ENCODE results near the gene UBE2E1.
A peak's percentile ranks its signal among the peaks of the same experiment; 100 is the strongest.

UBE2E1 gene

DNA sequence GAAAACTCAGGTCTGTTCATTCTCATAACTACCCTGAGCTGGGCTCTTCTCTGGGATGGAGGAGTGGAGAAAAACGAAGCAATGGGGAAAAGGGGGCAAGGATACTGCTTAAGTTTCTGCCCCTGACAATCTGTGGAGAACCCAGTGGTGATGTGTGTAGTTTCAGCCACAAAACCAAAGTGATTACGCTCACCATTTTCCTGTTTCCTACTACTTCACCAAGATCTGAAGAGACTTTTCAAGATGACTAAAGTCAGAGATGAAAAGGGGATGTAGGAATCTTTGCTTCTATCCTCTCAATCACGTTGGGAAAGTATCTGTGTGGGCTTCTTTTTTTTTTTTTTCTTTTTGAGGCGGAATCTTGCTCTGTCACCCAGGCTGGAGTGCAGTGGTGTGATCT, 8.3 kb upstream of the UBE2E1 start:
- DNase-seq: no peak

DNA sequence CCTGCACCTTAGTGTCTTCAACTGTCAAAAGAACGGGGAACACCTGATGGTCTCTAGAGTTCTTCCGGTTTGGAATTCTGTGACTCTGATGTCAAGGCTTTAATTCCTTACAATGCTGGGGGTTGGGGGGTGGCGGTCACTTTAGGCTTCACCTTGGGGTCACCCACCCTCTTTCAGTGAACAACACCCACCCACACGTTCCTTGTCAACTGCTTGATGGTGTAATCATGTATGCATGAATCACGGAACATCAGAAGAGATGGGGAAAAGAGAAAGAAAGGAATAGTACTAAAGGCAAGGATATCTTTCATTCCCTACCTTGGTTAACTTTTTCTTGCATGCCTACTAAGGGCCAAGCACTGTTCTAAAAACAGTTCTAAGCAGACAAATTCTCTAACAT, 7.3 kb upstream of the UBE2E1 start:
- no peak for DNase-seq

DNA sequence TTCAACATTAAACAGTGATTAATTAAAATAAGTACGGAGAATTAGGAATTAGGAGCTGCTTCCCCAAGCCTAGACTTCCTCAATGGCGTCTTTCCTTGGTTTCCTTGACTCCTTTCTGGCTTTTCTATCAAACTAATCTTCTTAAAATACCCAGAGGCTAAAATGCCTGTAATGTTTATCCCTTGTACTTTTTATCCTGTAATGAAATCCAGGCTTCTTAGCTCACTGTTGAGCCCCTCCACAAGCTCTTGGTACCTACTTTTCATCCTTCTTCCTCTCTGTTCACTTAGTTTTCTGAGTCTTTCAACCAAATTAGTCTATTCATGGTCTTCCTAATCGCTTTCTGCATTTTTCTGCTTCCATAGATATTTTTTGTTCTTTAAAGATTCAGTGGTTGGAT, 6.9 kb upstream of the UBE2E1 start:
- DNase-seq: no peak

DNA sequence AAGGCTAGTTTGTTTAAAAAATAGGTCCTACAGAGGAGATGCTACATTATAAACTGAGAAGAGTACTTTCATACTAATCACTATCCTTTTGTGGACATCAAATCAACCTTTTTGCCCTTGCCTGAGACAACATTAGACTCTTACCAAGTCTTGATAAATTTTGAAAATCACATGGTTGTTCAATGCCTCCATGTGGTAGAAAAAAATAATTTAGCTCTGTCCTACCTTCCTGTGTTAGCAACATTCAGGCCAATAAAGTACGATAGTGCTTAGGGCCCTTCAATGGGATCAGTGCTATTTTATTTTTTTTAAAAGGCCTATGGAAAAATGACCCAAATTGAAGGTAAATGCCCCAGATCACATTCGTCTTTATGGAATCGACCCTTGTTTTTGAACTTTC, 5.0 kb upstream of the UBE2E1 start:
- DNase-seq: peak in 1 of 2 experiments; percentile 8

DNA sequence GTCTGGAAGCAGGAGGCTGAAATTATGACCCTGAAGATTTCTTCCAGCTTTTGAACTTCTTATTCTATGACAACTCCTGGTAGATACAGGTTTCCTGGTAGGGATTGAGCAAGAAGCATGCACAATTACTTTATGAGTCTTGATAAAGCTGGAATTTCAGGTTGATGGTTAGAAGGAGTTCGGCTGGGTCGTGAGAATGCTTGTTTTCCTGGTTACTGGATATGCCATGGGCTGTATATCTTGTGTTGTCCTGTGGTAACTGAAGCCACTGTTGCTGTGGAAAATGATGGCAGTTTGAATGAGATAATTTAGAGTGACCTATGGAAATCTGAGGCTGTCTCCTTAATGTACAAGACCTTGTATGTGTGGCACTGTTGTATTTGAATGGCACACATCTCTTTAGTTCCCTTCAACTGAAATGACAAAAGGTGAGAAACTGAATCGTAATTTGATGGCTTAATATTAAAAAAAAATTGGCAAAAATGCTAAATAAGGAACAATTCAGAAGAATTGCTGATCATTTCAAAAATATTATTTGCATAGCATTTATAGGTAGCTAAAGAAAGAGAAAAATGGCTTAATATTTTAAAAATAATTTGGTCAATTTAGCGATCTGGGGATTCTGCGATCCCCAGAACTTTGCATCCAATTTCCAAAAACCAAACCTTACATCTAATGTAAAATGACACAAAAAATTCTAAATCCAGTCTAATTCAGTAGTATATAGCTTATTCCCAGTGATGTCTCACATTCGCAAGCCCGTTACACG, 1.1 kb upstream of the UBE2E1 start:
- peak; percentile 62 to 75 for DNase-seq

DNA sequence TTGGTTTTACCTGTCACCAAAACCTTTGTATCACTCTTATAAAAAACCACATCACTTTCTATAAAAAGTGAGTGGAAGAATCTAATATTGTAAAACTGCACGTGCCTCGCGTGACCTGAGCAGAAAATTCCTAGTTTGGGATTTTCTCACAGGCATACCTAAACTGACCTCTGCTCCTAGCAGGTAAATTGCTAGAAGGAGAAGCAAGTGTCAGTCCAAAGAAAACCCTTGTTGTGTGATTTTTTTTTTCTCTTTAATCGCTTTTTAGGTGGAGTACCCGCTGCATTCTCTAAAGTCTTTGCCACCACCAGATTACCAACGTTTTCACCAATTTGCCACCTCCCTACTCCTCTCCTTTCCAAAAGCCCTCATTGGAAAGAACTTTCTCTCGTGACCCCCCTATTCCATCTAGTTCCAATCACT, 534 bp upstream of the UBE2E1 start:
- DNase-seq: peak; percentile 17 to 38

DNA sequence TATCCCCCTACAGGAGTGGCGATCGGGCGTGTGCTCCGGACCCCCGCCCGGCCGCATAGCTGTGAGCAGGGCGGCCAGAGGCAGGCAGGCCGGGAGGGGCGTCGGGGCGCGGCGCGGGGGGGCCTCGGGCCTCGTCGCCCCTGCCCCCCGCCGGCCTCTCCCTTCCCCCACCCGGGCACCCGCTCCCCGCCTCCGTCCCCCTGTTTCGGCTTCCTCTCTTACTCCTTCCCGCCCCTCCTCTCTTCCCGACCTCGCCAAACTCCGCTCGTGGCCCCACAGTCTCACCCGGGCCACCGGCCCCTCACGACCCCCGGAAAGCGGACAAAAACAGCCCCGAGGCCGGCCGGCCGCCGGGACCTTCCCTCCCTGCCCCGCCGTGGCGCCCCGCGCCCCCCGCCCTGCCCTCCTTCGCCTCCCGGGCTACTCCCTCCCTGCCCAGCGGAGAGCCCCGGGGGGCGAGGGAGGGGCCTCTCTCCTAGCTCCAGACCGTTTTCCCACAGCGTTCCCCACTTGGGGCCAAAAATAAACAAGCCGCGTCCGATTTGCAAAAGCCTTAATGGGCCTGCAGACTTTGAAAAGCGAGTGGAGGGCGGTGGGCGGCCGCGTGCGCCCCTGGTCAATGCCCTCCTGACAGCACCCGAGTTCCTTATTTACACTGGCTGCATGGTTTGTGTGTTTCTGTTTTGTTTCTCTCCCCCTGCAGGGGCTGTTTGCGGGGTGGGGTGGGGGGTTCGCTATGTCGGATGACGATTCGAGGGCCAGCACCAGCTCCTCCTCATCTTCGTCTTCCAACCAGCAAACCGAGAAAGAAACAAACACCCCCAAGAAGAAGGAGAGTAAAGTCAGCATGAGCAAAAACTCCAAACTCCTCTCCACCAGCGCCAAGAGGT, 1.0 kb downstream of the UBE2E1 start:
- peak in 1 of 2 experiments; percentile 69 for DNase-seq

DNA sequence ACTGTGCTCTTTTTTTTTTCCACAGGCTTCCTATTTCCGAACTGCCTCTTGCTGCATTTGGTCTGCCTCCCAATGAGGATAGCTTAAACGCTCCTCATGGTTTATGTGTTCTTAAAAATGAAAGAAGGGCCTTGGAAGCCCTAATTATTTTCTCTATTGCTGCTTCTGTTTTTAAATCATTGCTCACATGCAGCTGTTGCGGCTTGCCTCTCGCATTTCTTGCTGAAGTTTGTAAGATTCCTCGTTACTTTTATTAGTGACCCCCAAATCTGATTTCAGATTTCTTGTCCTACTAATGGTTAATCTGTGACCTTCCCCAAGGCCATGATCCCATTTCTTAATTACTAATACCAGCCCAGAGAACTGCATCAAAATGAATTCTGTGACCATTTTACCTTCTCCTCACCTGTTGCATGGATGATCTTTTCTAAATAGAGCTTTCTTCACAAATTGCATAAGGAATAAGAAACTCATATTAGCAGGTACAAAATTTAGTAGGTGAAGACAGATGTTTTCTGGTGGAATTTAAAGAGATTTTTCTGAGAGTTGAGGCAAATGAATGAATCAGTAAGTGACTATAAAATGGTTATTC, 1.8 kb downstream of the UBE2E1 start:
- peak in 1 of 2 experiments; percentile 2 for DNase-seq

DNA sequence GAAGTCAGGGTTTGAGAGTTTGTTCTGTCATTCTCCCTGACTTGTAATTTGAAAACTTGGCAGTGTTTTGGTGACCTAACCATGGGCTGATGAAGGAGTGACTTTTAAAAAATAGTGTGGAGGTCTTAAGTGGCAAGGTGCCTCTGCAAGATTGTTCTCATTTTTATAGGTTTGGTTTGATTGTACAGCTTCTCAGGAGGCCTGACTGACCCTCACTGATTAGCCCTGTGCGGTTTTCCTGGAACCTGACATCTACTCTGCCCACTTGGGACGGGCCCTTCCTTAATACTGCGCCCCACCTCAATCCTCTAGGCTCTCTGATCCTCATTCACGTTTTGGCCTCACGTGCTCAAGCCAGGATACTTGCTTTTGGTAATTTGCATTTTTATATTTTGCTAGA, 2.8 kb downstream of the UBE2E1 start:
- peak in 1 of 2 experiments; percentile 30 for DNase-seq

DNA sequence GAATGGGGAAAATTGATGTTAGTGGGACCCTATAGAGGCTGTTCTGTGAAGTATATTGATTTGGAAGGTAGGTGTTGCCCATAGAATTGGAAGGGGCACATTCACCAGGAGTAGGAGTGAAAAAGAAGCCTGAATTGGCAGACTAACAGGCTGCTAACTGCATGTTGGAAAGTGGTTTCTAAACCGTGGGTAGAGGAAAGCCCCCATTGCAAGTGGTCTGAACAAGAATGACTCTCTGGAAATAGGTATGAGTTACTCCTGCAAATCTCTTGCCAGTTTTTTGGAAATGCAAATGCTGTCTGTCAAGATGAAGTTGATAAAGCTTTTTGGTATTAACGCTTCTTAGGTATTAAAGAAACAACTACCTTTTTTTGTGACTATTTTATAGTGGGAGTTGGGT, 3.5 kb downstream of the UBE2E1 start:
- DNase-seq: no peak

DNA sequence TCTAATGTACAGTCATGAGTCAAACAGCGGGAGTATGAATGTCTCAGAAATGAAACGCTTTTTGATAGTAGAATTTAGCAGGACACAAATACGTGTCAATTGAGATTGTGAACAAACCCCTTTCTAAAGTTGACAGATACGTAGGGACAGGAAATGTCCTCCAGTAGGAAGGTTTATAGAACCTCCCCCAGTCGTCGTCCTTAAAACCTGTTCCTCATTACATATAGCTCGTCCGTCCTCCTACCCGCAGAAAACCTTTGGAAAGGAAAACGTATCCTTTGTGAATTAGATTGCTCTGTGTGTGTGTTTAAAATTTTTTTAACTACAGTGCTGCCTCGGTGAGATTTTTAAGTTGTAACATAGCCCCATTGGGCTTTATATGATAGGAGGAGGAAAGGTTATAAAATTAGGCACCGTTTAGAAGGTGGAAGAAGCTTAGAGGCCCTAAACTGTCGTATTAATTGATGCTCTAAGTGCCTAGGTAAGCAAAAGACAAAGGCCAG, 4.1 kb downstream of the UBE2E1 start:
- peak in 1 of 2 experiments; percentile 36 for DNase-seq

DNA sequence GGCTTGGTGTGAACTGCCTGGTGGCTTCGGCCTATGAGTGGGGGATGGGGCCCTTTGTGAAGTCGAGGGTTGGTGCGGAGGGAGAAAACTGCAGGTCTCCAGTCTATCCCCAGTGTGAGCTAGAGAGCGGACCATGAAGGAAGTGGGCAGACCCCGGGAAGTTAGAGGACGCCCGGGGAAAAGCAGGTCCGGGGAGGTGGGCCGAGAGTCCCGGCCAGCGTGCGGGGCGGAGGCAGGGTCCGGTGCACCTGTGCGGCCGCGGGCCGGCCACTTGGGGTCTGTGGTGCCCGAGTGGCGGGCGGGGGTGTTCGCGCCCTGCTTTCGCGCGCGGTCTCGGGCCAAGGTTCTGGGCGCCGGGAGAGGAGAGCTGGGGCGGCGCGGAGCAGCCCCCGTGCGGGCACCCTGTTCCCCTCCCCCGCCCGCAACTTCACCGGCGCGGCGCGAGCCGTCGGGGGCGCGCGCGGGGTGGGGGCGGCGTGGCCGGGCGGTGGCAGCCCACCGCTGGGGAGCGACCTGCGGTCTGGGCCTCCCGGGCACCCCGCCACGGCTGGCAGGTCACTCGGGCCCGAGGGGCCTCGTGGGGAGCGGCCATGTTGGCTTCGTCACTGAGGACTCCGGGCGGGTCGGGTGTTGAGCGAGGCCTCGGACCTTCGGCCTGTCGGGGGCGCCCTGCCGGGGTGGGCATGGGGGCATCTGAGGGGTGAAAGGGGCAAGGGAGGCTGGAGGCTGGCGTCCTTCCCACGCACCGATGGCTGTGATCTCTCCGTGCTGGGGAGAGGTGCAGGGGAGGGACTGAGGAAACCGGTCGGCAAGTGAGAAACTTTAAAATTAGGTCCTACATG, 4.8 kb downstream of the UBE2E1 start:
- DNase-seq: peak; percentile 23 to 81

DNA sequence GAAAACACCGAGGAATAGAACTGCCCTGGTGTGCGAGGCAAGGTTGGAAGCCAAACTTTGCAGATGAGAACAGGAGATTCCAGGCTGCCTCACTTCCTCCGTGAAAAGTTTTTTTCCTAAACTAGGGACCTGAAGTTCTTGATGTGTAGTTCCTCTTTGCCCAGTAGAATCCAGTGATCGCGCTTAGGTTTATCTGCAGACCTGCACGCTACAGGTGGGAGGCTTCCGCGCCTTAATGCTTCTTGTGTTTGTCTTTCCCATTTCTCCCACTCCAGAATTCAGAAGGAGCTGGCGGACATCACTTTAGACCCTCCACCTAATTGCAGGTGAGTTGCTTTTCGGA, 5.4 kb downstream of the UBE2E1 start:
- peak in 1 of 2 experiments; percentile 59 for DNase-seq

DNA sequence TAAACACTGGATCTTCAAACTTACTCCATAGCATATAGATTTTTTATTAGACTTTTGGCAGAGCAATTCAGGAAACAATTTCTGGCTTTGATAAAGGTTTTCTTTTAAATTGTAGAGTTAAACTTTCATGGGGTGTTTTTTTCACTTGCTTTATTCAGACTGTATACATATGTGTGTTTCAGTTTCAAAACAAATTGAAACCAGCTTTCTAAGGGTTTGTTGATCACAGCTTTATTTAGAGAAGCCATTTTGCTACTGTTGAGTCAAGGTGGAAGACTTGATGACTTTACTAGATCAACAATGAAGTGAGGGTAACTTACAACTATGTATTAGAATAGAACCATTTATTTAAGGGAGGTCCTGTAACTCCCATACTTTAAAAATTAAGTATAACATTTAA, 6.2 kb downstream of the UBE2E1 start:
- no peak for DNase-seq

DNA sequence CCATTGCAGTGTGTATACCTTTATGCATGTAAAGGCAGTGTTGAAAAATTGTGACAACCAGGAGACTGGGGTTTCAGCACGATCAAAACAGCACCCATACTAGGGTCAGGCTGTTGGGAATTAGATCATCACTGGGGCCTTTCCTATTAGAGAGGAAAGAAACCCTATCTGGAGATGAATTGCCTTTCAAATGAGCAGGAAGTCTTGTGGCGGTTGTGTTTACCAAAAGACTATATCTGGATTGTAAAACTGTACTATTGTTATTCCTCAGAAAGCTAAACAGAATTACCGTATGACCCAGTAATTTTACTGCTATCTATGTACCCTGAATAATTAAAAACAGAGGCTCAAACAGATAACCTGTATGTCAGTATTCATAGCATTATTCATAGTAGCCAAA, 10.1 kb downstream of the UBE2E1 start:
- DNase-seq: no peak

DNA sequence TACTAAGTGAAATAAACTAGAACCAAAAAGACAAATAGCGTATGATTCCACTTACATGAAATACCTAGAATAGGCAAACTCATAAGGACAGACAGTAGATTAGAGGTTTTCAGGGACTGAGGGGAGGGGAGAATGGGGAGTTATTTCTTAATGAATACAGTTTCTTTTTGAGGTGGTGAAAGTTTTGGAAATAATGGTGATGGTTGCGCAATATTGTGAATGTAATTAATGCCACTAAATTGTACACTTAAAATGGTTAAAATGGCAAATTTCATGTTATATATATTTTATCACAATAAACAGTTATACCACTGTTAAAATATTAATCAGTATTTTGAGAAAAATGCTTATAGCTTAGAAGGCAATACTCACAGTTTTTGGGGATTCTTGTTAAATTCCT, 11.0 kb downstream of the UBE2E1 start:
- no peak for DNase-seq

DNA sequence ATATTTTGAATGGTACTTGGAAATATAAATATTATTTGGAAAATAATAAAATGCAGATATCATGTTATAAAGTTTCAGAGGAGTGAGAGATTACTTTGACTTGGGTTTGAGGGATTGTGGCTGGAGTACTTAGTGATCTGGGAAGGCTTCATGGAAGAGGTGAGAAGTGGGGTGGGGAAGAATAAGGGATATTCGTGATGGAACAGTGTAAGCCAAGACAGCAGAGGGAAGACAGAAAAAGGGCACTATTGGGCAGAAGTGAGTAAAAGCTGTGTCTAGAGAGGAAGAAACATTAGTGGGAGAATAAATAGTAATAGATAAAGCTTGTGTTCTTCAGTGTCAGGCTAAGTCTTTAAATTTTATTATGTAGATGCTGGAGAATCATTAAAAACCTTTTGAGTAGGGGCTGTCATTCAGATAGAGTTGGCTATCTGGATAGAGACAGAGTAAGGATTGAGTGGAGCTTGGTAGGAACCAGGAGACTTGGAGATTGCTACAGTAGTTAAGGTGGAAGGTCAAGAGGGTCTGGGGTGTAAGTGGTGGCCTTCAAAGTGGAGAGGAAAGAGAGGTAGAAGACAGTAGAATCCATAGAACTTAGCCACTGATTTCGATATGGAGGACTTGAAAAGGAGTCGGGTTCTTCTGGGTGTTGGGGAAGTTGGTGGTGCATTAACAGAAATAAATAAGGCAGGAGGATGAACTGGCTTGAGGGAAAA, 11.9 kb downstream of the UBE2E1 start:
- DNase-seq: no peak

DNA sequence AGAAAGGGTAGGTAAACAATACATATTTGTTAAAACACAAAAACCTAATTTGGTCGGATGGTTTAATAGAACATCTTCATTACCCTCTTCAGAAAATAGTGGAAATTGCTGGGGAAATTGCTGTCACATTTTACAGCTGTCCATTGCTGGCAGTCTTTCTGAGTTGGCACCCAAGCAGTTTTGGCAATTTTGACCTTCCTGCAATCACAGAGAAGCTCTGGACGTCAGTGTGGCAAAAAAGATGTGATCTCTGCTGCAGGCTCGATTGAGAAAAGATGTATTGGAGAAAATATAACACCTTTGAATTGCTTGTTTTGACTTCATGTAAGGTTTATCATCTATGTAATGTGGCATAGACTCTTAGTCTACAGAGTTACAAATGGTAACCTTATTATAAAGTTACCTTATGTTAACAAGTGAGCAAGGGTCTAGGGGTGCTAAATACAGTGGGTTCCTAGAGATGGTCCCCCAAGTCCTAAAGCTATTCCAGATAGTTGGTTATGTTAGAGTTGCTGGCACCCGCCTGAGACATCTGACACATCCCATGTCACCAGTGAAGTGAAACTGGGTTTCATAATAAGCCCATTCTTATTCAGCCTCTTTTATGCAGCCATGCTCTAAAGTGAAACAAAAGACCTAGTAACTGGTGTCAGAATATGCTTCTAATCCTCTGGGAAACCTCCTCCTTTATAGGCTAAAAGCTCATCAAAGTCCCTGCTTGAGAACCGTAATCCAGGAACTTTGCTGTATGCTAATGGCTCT, 14.0 kb downstream of the UBE2E1 start:
- no peak for DNase-seq

DNA sequence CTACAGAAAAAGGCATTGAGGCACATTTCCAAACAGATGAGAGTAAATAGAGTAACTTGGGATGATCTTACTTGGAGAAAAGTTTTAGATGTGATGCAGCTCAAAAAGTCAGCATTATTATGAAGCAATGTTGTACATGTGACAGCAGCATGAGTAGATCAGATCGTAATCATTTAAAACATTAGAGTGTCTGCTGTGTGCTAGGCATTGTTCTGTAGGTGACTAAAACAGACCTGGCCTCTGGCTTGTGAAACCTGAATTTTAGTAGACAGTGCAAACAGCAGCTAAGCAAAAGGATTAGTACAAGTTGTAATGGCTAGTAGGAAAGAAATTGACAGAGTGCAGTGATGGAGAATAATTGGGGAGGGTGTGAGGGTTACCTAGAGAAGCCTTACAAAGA, 15.1 kb downstream of the UBE2E1 start:
- no peak for DNase-seq

DNA sequence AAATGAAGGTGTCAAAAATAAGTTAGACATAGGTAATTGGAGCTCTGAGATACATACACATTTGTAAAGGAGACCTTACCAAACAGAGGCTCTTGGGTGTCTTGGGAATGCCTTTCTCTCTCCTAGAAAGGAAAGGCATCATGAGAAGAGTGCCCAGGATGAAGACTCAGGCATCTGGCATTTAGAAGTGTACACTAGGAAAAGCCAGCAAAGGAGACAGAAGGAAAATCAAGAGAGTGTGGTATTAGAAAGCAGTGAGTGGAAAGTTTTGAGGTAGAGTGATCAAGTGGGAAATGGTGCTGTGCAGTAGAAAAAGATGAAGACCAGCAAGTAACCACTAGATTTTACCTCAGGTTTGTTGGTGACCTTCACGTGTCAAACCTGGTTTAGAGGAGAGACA, 16.1 kb downstream of the UBE2E1 start:
- DNase-seq: no peak

DNA sequence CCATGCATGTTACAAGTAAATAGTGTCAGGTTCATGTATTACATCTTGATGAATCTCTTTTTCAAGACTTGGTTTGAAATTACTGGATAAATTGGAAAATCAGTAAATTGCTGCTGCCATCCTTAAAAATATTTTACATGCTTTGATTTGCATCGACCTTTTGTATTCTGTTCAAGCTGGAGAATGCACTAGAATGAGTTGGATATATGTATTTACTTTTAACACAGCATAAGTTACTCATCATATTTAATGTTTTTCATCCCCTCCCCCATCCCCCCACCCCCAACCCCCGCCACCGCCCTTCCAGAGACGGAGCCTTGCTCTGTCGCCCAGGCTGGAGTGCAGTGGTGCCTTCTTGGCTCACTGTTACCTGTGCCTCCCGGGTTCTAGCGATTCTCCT, 16.8 kb downstream of the UBE2E1 start:
- no peak for DNase-seq

Measured in NCI-H526 (cell line).